CD14-positive monocyte (primary cell): ENCODE measurements around the gene CUL1. TPM values are rescaled to one million over a fixed set of nuclear protein-coding genes. Genes with fewer than 3 reads are reported as not detected.
"Not testable (repeated sequence)": the region's sequence is repeated elsewhere in the genome, so short reads cannot be mapped to it uniquely, and the experiment has no call there.

ENCODE experiments used
- DNase-seq, 3 donors: peaks; one replicate each; pipeline ENCODE4 v3.0.0-alpha.2; 2011 to 2022
- H2AFZ ChIP-seq: 2 replicates; pipeline ENCODE4 v1.6.0; 2012; ENCODE audit warnings: mild to moderate bottlenecking, low read depth, low read length, inconsistent platforms; ENCODE audit not compliant: insufficient read depth, poor library complexity, severe bottlenecking
- H3K27ac ChIP-seq, 2 donors: 1 replicate in 1 of 2; 2 replicates in 1 of 2; pipeline ENCODE4 v1.5.1; 2012 to 2013; ENCODE audit warnings: low read length in 2 of 2, control low read depth in 1 of 2, inconsistent platforms in 1 of 2, low read depth in 1 of 2, mild to moderate bottlenecking in 1 of 2
- H3K27me3 ChIP-seq, 2 donors: one replicate each; pipeline versions ENCODE4 v1.6.0 to v1.6.1; 2011 to 2013; ENCODE audit warnings: low read length in 2 of 2; ENCODE audit not compliant: control insufficient read depth in 2 of 2, insufficient read depth in 2 of 2
- H3K36me3 ChIP-seq, 2 donors: replicated peaks in 1 of 2; 1 replicate in 1 of 2; 2 replicates in 1 of 2; pipeline versions ENCODE4 v1.5.1 to v1.6.1; 2012 to 2013; ENCODE audit warnings: low read length in 2 of 2, control low read depth in 1 of 2, inconsistent platforms in 1 of 2, mild to moderate bottlenecking in 1 of 2; ENCODE audit not compliant: insufficient read depth in 2 of 2, control insufficient read depth in 1 of 2
- H3K4me1 ChIP-seq, 2 donors: 1 replicate in 1 of 2; 2 replicates in 1 of 2; pipeline versions ENCODE4 v1.5.1 to v1.6.1; 2012 to 2013; ENCODE audit warnings: low read length in 2 of 2, control low read depth in 1 of 2, inconsistent platforms in 1 of 2, mild to moderate bottlenecking in 1 of 2, moderate library complexity in 1 of 2; ENCODE audit not compliant: insufficient read depth in 2 of 2, control insufficient read depth in 1 of 2
- H3K4me2 ChIP-seq: replicated peaks from 2 replicates; pipeline ENCODE3; 2012; ENCODE audit warnings: low read length, moderate library complexity, mild to moderate bottlenecking; ENCODE audit not compliant: poor library complexity, severe bottlenecking; ENCODE audit errors: extremely low read depth
- H3K4me3 ChIP-seq, 3 experiments: fragments of 200-600 bp in 1 of 3; sonication (generic) in 1 of 3; replicated peaks in 1 of 3; 1 replicate in 2 of 3; 2 replicates in 1 of 3; pipeline ENCODE4 v1.5.1; 2011 to 2013; ENCODE audit warnings: low read length in 3 of 3, mild to moderate bottlenecking in 3 of 3, control low read depth in 2 of 3, low read depth in 2 of 3, inconsistent platforms in 1 of 3, moderate library complexity in 1 of 3
- H3K79me2 ChIP-seq: 2 replicates; pipeline ENCODE4 v1.6.0; 2012; ENCODE audit warnings: mild to moderate bottlenecking, control low read depth, inconsistent platforms, low read length, moderate library complexity; ENCODE audit not compliant: insufficient read depth
- H3K9ac ChIP-seq: 2 replicates; pipeline ENCODE4 v1.6.0; 2017; ENCODE audit warnings: low read length, mild to moderate bottlenecking; ENCODE audit not compliant: insufficient read depth, poor library complexity, severe bottlenecking
- H3K9me3 ChIP-seq, 2 donors: replicated peaks in 1 of 2; 1 replicate in 1 of 2; 2 replicates in 1 of 2; pipeline versions ENCODE4 v1.5.1 to v1.6.1; 2012 to 2013; ENCODE audit warnings: low read length in 2 of 2, control low read depth in 1 of 2; ENCODE audit not compliant: control insufficient read depth in 1 of 2, insufficient read depth in 1 of 2
- H4K20me1 ChIP-seq: 2 replicates; pipeline ENCODE4 v1.6.0; 2012; ENCODE audit warnings: mild to moderate bottlenecking, low read length, control low read depth, moderate library complexity; ENCODE audit not compliant: insufficient read depth
- H3K27ac Mint-ChIP-seq, 7 donors: one replicate each; pipeline ENCODE4 v1.8.0; 2020; ENCODE audit warnings: mild to moderate bottlenecking in 7 of 7, mixed read lengths in 7 of 7, moderate library complexity in 6 of 7, inconsistent platforms in 2 of 7
- H3K27me3 Mint-ChIP-seq, 3 donors: one replicate each; pipeline ENCODE4 v1.8.0; 2021 to 2022; ENCODE audit warnings: low read depth in 3 of 3, mild to moderate bottlenecking in 3 of 3, mixed read lengths in 3 of 3, moderate library complexity in 3 of 3, inconsistent platforms in 1 of 3
- H3K36me3 Mint-ChIP-seq, 2 donors: one replicate each; pipeline ENCODE4 v1.8.0; 2020; ENCODE audit warnings: mixed read lengths in 2 of 2, inconsistent platforms in 1 of 2, mild to moderate bottlenecking in 1 of 2
- H3K4me1 Mint-ChIP-seq: one replicate; pipeline ENCODE4 v1.8.0; 2020; ENCODE audit warnings: mild to moderate bottlenecking, mixed read lengths
- H3K4me3 Mint-ChIP-seq, 2 donors: one replicate each; pipeline ENCODE4 v1.8.0; 2020; ENCODE audit warnings: mild to moderate bottlenecking in 2 of 2, mixed read lengths in 2 of 2, moderate library complexity in 1 of 2
- H3K9me3 Mint-ChIP-seq, 7 donors: one replicate each; pipeline ENCODE4 v1.8.0; 2020 to 2022; ENCODE audit warnings: mixed read lengths in 7 of 7, mild to moderate bottlenecking in 6 of 7, moderate library complexity in 6 of 7, inconsistent platforms in 2 of 7
- CTCF ChIP-seq: fragments of 200-600 bp; IDR thresholded peaks from one replicate; pipeline ENCODE4 v1.8.0; 2022; ENCODE audit warnings: antibody characterized with exemption, mild to moderate bottlenecking
- WGBS: methylation state at CpG from one replicate; pipeline ENCODE4 v1.1.5; 2013; ENCODE audit warnings: missing lambda C conversion rate; ENCODE audit not compliant: insufficient coverage; 5-methylcytosine and 5-hydroxymethylcytosine counted together
- intact Hi-C, 2 donors: fragments of 100-400 bp; cut with micrococcal nuclease; formaldehyde crosslinking; loops; one replicate each; pipeline versions ENCODE4 v1.15.0 to v1.15.1; 2023
- polyA plus RNA-seq, 3 donors: library from polyadenylated mRNA; depleted of rRNA in 1 of 3; unstranded in 2 of 3; stranded (reverse) in 1 of 3; fragments of 300-500 nt in 2 of 3; fragments of >200 nt in 1 of 3; fragmentation: Illumina TruSeq in 2 of 3; gene quantifications; 1 replicate in 2 of 3; 2 replicates in 1 of 3; pipeline ENCODE4 v1.2.3, GENCODE V29; 2012 to 2021

The CUL1 gene
- polyA plus RNA-seq, 3 donors = 22.8 to 32.6 (median 23.9) TPM

DNA sequence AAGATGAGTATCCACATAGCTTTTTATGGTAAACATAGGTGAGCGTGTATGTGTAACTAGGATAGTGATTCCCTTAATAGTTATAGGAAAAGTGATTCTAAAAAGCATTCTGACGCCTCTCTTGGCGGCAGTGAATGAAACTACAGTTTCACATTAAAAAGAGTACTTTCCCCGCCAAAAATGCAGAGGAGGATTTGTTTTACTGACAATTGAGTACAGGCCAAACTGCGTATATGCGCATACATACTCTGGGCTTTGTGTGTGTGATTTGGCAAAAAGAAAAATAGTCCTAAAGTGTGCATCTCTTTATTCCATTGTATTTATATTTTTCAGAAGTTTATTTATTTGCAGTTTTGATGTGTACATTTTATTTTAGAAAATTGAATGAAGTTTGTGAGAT lies 10.3 kb downstream of the CUL1 start:
- TF ChIP-seq CTCF = no peak
- Mint-ChIP-seq H3K36me3 (no peaks in the 10 kb centered on the region), H3K27ac (peak overlapping the region in 1 of 7 donors; percentile 33), H3K27me3 (no peaks in the 10 kb centered on the region), H3K4me1 (peaks cover 74% of the 10 kb centered on the region), H3K4me3 (no peak overlapping the region), H3K9me3 (no peaks in the 10 kb centered on the region)
- H2AFZ ChIP-seq = no peak overlapping the region
- no peaks in the 10 kb centered on the region for H3K36me3 ChIP-seq
- H4K20me1 ChIP-seq = peaks cover 98% of the 10 kb centered on the region
- H3K4me3 ChIP-seq = no peak overlapping the region
- intact Hi-C loops = no loop called here
- H3K79me2 ChIP-seq = peaks cover 100% of the 10 kb centered on the region
- H3K9ac ChIP-seq = no peak overlapping the region
- H3K27ac ChIP-seq = no peak overlapping the region
- H3K9me3 ChIP-seq = no peaks in the 10 kb centered on the region
- H3K4me2 ChIP-seq = no peak overlapping the region
- DNase-seq = no peak
- no CpG with 5 or more reads among the region's 6 CpGs for WGBS
- H3K27me3 ChIP-seq = no peaks in the 10 kb centered on the region
- peaks cover 40 to 44% of the 10 kb centered on the region in 2 donors for H3K4me1 ChIP-seq

- WGBS = 97% methylated on average over 14 of the region's 17 CpGs
- intact Hi-C loops, H3K9me3 Mint-ChIP-seq, DNase-seq, H3K9ac ChIP-seq, H3K4me3 ChIP-seq, H3K27me3 Mint-ChIP-seq, H3K9me3 ChIP-seq, H3K4me3 Mint-ChIP-seq, H2AFZ ChIP-seq, H3K4me2 ChIP-seq, H3K27me3 ChIP-seq, H3K36me3 Mint-ChIP-seq, H3K27ac ChIP-seq: not testable (repeated sequence)
- Mint-ChIP-seq H3K27ac (peak overlapping the region in 1 of 7 donors; percentile 54), H3K4me1 (peaks cover 74% of the 10 kb centered on the region)
- H3K4me1 ChIP-seq = peaks cover 40 to 44% of the 10 kb centered on the region in 2 donors
- peaks cover 98% of the 10 kb centered on the region for H4K20me1 ChIP-seq
- peaks cover 100% of the 10 kb centered on the region for H3K79me2 ChIP-seq
- H3K36me3 ChIP-seq = peaks cover 0 to 10% of the 10 kb centered on the region in 2 donors
These were observed 11.7 kb downstream of the CUL1 start for GRCh38 chr7:148710426-148710825.
